Measurements from ENCODE around the gene ZDHHC24.
A peak's percentile ranks its signal among the peaks of the same experiment; 100 is the strongest.
"Not testable (repeated sequence)": the region's sequence is repeated elsewhere in the genome, so short reads cannot be mapped to it uniquely, and the experiment has no call there.

Gene ZDHHC24

DNA sequence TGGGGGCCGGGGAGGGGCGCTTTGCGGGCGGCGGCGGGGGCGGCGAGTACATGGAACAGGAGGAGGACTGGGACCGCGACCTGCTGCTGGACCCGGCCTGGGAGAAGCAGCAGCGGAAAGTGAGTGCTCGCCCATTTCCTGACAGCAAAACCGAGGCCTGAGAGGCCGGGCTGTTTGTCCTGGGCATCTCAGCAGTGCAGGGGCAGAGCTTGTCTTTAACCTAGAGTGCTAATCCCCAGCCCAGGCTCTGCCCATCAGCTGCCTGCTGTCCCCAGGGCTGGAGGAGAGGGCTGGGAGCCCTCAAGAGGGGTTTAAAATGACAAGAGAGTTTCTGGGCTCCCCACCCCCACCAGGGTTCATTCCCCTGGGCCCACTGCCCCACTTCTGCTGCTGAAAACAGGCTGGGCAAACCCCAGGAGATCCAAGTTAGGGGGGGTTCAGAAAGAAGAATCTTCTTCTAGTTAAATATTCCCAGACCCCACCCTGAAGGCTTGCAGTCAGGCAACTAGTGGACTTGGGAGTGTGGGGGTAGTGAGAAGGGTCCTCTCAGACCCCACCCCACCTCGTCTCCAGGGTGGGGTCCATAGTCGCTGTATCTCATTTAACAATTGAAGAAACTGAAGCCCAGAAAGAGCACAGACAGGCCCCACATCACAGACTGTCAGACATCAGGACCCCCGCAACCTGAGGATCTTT is 1.3 kb upstream of the ZDHHC24 start:
- H3K4me3 ChIP-seq (ENCODE audit: control insufficient read depth, low read depth, low read length): peak overlapping the region; percentile 68
- TF ChIP-seq, protein P1, sequence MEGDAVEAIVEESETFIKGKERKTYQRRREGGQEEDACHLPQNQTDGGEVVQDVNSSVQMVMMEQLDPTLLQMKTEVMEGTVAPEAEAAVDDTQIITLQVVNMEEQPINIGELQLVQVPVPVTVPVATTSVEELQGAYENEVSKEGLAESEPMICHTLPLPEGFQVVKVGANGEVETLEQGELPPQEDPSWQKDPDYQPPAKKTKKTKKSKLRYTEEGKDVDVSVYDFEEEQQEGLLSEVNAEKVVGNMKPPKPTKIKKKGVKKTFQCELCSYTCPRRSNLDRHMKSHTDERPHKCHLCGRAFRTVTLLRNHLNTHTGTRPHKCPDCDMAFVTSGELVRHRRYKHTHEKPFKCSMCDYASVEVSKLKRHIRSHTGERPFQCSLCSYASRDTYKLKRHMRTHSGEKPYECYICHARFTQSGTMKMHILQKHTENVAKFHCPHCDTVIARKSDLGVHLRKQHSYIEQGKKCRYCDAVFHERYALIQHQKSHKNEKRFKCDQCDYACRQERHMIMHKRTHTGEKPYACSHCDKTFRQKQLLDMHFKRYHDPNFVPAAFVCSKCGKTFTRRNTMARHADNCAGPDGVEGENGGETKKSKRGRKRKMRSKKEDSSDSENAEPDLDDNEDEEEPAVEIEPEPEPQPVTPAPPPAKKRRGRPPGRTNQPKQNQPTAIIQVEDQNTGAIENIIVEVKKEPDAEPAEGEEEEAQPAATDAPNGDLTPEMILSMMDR (conservative IDR thresholded peaks at IDR 0.05; ENCODE audit: control insufficient read depth, insufficient read depth, low read depth, low read length): no peak
- DNase-seq (ENCODE audit: low read depth): no peak

DNA sequence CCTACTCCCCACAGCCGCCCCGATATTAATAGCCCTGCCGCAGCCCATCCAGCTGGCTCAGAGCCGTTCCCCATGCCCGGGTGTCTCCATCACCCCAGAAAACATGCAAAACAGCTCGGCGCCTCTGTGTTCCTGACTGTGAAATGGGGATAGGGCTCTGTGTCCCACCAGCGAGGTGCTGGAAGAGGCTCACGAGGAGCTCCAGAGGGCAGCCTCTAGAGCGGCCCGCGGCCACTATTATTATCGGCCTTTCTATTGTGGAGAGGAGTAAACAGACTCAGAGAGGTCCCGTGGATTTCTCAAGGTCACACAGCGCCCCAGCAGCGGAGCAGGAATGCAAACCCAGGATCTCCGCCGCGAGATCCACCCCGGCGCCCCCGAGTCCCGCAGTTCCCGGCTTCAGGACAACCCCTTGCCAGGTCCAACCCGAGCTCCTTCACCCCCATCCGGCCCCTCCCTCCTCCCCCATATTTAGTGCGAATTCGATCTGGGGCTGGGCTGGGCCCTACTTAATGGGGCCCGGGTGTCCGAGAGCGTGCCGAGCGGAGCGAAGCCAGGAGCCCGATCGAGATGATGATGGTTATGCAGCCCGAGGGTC is 619 bp upstream of the ZDHHC24 start, which contains the start of gene ACTN3:
Gene ACTN3, plus strand, starts transcription at position 536 of the 598 bp plus-strand sequence. Its CDS starts 35 bp downstream, at position 571.
- H3K4me3 ChIP-seq (ENCODE audit: control insufficient read depth, low read depth, low read length): peak within 1 kb of the TSS; percentile 68
- TF ChIP-seq, protein P1 (conservative IDR thresholded peaks at IDR 0.05; ENCODE audit: control insufficient read depth, insufficient read depth, low read depth, low read length): no peak
- peak; percentile 33 for DNase-seq (ENCODE audit: low read depth)

GRCh38 chr11:66544952-66545351 is 896 bp downstream of the ZDHHC24 start:
- DNase-seq (ENCODE audit: low read depth): not testable (repeated sequence)
- H3K4me3 ChIP-seq (ENCODE audit: control insufficient read depth, low read depth, low read length): peak overlapping the region; percentile 68

GRCh38 chr11:66543263-66544107 is 2.4 kb downstream of the ZDHHC24 start:
- DNase-seq (ENCODE audit: low read depth): peak; percentile 43
- no peak overlapping the region for H3K4me3 ChIP-seq (ENCODE audit: control insufficient read depth, low read depth, low read length)

DNA sequence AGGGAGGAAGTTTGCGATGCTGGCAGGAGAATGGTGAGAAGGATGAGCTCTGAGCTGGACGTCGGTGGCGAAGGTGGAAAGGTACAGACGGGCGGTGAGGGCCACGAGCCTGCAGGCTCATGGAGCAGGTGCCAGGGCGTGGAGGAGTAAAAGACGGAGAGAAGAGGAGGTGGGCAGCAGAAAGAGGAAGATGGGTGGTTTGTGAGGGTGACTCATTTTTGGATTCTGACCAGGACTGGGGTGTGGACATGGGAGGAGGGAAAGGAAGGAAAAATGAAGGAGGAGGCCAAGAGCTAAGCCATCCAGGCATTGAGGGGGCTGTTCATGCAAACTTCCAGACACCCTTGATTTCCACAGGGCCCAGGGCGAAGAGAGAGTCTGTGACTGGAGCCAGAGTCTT is 3.5 kb downstream of the ZDHHC24 start:
- DNase-seq (ENCODE audit: low read depth): peak; percentile 61
- TF ChIP-seq, protein P1 (conservative IDR thresholded peaks at IDR 0.05; ENCODE audit: control insufficient read depth, insufficient read depth, low read depth, low read length): no peak
- no peak overlapping the region for H3K4me3 ChIP-seq (ENCODE audit: control insufficient read depth, low read depth, low read length)

More at GRCh38 chr11:66543263-66544107, 2.4 kb downstream of the ZDHHC24 start:
- TF ChIP-seq, protein P1 (conservative IDR thresholded peaks at IDR 0.05; ENCODE audit: control insufficient read depth, insufficient read depth, low read depth, low read length): peak; percentile 39

GRCh38 chr11:66541892-66542291 is 4.0 kb downstream of the ZDHHC24 start:
- TF ChIP-seq, protein P1 (conservative IDR thresholded peaks at IDR 0.05; ENCODE audit: control insufficient read depth, insufficient read depth, low read depth, low read length): no peak
- no peak for DNase-seq (ENCODE audit: low read depth)
- no peak overlapping the region for H3K4me3 ChIP-seq (ENCODE audit: control insufficient read depth, low read depth, low read length)

- DNase-seq (ENCODE audit: low read depth): not testable (repeated sequence)
These were observed 5.2 kb downstream of the ZDHHC24 start for GRCh38 chr11:66540598-66540997.

More at GRCh38 chr11:66540598-66540997, 5.2 kb downstream of the ZDHHC24 start:
- not testable (repeated sequence) for H3K4me3 ChIP-seq (ENCODE audit: control insufficient read depth, low read depth, low read length)

Data from fibroblast of mammary gland (primary cell).